GM19238 (cell line): ENCODE measurements around the gene MUC5AC.
"Not testable (repeated sequence)": the region's sequence is repeated elsewhere in the genome, so short reads cannot be mapped to it uniquely, and the experiment has no call there.

ENCODE experiments used
- DNase-seq: peaks from one replicate; pipeline ENCODE4 v3.0.0; 2011; ENCODE audit warnings: low spot score; ENCODE audit not compliant: insufficient read length

Gene MUC5AC

GRCh38 chr11:1235306-1235900 is 77.7 kb downstream of the MUC5AC start:
- DNase-seq: no peak

DNA sequence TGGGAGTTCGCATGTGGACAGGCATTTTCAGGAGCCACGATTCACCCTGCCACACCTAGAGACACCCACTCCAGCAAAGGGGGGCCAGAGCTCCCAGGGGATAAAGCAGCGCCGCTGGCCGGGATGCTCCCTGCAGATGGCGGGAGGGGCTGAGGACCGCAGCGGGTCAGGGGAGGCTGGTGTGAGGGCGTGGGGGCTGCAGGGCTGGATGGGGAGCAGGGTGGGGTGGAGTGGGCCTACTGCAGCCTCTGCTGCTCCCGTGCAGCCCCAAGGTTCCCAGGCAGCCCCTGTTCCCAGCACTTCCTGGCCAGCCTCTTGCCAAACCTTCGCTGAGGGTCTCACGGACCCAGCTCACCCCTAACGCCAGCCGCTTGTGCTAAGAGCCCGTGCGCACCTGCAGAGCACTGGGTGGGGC is 78.2 kb downstream of the MUC5AC start:
- no peak for DNase-seq

GRCh38 chr11:1236316-1237127 is 78.8 kb downstream of the MUC5AC start:
- DNase-seq: no peak

DNA sequence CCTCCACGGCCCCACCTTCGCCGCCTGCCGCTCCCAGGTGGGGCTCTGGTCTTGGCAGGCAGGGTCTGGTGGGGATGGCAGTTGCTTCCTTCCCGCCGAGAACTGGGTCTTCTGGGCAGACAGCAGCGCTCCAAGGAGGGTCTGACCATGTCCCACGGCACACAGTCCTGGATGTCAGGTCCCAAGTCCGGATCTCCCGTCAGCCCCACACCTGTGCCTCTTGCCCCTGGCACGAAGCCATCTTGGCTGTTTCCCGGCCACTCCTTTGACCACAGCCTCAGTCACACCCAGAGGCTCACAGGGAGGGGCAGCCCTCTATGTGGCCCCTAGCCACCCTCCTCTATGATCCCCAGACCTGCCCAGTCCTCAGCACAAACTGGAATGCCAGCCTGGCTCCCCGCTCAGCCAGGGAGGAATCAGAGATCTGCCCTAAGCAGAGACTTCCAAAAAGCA is 79.4 kb downstream of the MUC5AC start:
- DNase-seq: no peak

DNA sequence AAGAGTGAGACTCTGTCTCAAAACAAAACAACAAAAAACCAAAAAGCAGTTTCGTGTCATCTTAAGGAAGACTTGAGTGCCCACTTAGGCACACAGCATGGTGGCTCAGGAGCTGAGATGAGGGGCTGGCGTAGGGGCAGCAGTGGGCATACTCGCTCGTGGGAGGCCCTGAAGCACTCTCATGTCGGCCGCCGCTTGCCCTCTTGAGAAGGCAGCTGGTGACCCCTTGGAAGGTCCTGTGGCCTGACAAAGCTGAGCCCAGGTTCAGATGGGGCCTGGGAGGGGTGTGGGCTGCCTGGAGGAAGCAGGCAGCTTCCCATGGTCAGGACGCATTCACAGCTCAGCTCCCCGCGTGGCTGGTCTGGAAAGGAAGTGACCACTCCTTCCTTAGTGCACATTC is 80.1 kb downstream of the MUC5AC start:
- DNase-seq: no peak

- no peak for DNase-seq
Observed at GRCh38 chr11:1238767-1239595, 81.2 kb downstream of the MUC5AC start.

GRCh38 chr11:1239596-1240205 is 81.9 kb downstream of the MUC5AC start:
- DNase-seq: no peak

GRCh38 chr11:1240771-1241170 is 83.0 kb downstream of the MUC5AC start:
- DNase-seq: no peak

- no peak for DNase-seq
Observed at GRCh38 chr11:1241706-1242105, 84.0 kb downstream of the MUC5AC start.

- DNase-seq: no peak
Observed at GRCh38 chr11:1242289-1242688, 84.5 kb downstream of the MUC5AC start.

DNA sequence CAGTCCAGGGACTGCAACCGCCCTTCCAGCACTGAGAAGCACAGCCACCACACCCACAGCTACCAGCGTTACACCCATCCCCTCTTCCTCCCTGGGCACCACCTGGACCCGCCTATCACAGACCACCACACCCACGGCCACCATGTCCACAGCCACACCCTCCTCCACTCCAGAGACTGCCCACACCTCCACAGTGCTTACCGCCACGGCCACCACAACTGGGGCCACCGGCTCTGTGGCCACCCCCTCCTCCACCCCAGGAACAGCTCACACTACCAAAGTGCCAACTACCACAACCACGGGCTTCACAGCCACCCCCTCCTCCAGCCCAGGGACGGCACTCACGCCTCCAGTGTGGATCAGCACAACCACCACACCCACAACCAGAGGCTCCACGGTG is 85.0 kb downstream of the MUC5AC start:
- not testable (repeated sequence) for DNase-seq

- not testable (repeated sequence) for DNase-seq
Observed at GRCh38 chr11:1243521-1243920, 85.8 kb downstream of the MUC5AC start.

DNA sequence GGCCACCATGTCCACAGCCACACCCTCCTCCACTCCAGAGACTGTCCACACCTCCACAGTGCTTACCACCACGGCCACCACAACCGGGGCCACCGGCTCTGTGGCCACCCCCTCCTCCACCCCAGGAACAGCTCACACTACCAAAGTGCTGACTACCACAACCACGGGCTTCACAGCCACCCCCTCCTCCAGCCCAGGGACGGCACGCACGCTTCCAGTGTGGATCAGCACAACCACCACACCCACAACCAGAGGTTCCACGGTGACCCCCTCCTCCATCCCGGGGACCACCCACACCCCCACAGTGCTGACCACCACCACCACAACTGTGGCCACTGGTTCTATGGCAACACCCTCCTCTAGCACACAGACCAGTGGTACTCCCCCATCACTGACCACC is 86.8 kb downstream of the MUC5AC start:
- DNase-seq: not testable (repeated sequence)

DNA sequence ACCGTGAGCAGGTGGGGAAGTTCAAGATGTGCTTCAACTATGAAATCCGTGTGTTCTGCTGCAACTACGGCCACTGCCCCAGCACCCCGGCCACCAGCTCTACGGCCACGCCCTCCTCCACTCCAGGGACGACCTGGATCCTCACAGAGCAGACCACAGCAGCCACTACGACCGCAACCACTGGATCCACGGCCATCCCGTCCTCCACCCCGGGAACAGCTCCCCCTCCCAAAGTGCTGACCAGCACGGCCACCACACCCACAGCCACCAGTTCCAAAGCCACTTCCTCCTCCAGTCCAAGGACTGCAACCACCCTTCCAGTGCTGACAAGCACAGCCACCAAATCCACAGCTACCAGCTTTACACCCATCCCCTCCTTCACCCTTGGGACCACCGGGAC is 88.0 kb downstream of the MUC5AC start:
- DNase-seq: not testable (repeated sequence)

GRCh38 chr11:1246301-1246700 is 88.5 kb downstream of the MUC5AC start:
- not testable (repeated sequence) for DNase-seq

DNA sequence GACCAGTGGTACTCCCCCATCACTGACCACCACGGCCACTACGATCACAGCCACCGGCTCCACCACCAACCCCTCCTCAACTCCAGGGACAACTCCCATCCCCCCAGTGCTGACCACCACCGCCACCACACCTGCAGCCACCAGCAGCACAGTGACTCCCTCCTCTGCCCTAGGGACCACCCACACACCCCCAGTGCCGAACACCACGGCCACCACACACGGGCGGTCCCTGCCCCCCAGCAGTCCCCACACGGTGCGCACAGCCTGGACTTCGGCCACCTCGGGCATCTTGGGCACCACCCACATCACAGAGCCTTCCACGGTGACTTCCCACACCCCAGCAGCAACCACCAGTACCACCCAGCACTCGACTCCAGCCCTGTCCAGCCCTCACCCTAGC is 89.3 kb downstream of the MUC5AC start:
- not testable (repeated sequence) for DNase-seq

DNA sequence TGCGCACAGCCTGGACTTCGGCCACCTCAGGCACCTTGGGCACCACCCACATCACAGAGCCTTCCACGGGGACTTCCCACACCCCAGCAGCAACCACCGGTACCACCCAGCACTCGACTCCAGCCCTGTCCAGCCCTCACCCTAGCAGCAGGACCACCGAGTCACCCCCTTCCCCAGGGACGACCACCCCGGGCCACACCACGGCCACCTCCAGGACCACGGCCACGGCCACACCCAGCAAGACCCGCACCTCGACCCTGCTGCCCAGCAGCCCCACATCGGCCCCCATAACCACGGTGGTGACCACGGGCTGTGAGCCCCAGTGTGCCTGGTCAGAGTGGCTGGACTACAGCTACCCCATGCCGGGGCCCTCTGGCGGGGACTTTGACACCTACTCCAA is 91.2 kb downstream of the MUC5AC start:
- DNase-seq: not testable (repeated sequence)

DNA sequence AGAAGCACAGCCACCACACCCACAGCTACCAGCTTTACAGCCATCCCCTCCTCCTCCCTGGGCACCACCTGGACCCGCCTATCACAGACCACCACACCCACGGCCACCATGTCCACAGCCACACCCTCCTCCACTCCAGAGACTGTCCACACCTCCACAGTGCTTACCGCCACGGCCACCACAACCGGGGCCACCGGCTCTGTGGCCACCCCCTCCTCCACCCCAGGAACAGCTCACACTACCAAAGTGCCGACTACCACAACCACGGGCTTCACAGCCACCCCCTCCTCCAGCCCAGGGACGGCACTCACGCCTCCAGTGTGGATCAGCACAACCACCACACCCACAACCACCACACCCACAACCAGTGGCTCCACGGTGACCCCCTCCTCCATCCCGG is 92.7 kb downstream of the MUC5AC start:
- DNase-seq: not testable (repeated sequence)
